Ectodermal cell (in vitro differentiated cells): Measurements from ENCODE around the gene SUSD6. TPM values are rescaled to one million over a fixed set of nuclear protein-coding genes. Genes with fewer than 3 reads are reported as not detected.

Experiments used
- H3K27ac ChIP-seq: 2 replicates; pipeline ENCODE4 v1.7.0; 2013; ENCODE audit warnings: mild to moderate bottlenecking, low read depth, low read length; ENCODE audit not compliant: insufficient read depth, poor library complexity, severe bottlenecking
- H3K27me3 ChIP-seq: 2 replicates; pipeline ENCODE4 v1.7.0; 2013; ENCODE audit warnings: mild to moderate bottlenecking, low read length; ENCODE audit not compliant: insufficient read depth, control insufficient read depth, poor library complexity, severe bottlenecking
- H3K36me3 ChIP-seq: one replicate; pipeline ENCODE4 v1.7.0; 2013; ENCODE audit warnings: low read length; ENCODE audit not compliant: control insufficient read depth, insufficient read depth
- H3K4me1 ChIP-seq: one replicate; pipeline ENCODE4 v1.7.0; 2013; ENCODE audit warnings: low read length; ENCODE audit not compliant: control insufficient read depth, insufficient read depth
- H3K4me3 ChIP-seq: 2 replicates; pipeline ENCODE4 v1.7.0; 2013; ENCODE audit warnings: low read depth, low read length, control low read depth; ENCODE audit not compliant: insufficient read depth
- H3K9me3 ChIP-seq: 2 replicates; pipeline ENCODE4 v1.7.0; 2013; ENCODE audit warnings: mild to moderate bottlenecking, low read length, moderate library complexity; ENCODE audit not compliant: control insufficient read depth
- WGBS, 2 experiments: methylation state at CpG; one replicate each; pipeline ENCODE4 v1.1.7; 2013; ENCODE audit warnings: missing lambda C conversion rate in 2 of 2; 5-methylcytosine and 5-hydroxymethylcytosine counted together
- polyA plus RNA-seq, 4 experiments: library from polyadenylated mRNA; stranded (reverse); fragments of 50-300 nt; gene quantifications; one replicate each; pipeline ENCODE4 v1.2.3, GENCODE V29; 2013

The SUSD6 gene, protein sequence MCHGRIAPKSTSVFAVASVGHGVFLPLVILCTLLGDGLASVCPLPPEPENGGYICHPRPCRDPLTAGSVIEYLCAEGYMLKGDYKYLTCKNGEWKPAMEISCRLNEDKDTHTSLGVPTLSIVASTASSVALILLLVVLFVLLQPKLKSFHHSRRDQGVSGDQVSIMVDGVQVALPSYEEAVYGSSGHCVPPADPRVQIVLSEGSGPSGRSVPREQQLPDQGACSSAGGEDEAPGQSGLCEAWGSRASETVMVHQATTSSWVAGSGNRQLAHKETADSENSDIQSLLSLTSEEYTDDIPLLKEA
- 4.8 TPM for polyA plus RNA-seq (2013, experiment 1 of 4)
- 6.7 TPM for polyA plus RNA-seq (2013, experiment 2 of 4)
- 4.8 TPM for polyA plus RNA-seq (2013, experiment 3 of 4)
- polyA plus RNA-seq (2013, experiment 4 of 4) = 4.9 TPM

DNA sequence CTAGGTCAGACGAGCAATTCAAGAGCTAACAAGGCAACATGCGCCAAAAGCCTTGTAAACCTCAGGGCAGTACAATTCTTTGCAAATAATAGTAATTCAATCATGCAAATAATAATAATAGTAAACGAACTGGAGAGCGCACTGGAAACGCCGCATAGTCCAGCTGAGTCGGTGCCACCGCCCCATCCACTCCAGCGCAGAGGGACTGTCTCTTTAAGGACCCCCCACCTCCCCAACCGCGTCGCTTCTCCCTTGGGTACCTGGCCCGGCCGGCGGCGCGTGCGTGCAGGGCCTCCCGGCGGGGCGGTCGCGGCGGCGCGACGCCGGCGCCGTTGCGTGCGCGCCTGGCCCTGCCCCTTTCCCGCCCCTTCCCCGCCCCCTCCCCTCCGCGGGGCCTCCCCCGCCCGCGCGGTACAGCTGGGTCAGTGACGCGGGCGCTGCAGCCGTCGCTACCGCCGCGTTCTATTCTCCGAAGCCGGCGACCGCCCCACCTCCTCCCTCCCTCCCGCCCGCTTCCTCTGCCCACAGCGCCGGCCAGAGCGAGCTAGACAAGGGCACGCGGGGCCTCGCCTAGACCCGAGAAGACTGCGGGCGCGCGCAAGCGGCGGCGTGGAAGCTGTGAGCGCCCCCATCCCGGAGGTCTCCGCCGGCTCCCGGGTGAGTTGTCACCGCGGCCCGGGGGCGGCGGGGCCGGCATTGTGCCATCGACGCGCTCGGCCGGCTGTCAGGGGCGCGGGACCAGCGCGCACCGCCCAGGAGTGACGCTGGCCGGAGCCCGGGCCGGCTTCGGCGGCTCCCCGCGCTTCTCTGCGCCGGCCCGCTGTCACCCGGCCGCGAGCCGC, at the start of gene SUSD6:
SUSD6 (plus strand) TSS at position 425 of the 842 bp plus-strand sequence. CDS start 46,997 bp downstream, outside the sequence.
- Histone ChIP-seq H3K36me3 (no peaks in the 10 kb centered on the region), H3K4me3 (peak within 1 kb of the TSS; percentile 68), H3K4me1 (peaks cover 25% of the 10 kb centered on the region), H3K27me3 (no peaks in the 10 kb centered on the region), H3K9me3 (no peaks in the 10 kb centered on the region), H3K27ac (peak within 1 kb of the TSS; percentile 55)
- 0% methylated on average over 98 to 104 of the region's 105 CpGs for WGBS, 2 experiments

DNA sequence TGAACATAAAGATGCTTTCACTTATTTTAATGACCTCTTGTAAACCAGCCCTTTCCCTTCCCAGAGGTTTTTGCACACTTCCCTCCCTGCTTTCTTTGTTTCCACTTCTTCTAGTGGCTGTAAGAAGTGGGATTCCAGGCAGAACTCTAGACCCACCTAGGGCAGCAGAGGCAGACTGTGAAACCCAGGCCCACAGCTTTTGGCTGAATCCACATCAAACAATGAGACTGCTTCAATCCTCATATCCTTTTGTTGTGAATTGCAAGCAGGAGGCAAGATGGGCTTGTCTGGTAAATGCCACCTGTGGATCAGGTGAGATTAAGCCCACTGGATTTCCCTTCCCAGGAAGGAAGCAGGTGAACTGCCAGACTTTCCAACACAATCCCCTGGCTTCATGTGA, 49.5 kb upstream of the SUSD6 start:
- no peaks in the 10 kb centered on the region for H3K27me3 ChIP-seq
- no peaks in the 10 kb centered on the region for H3K9me3 ChIP-seq
- H3K4me1 ChIP-seq = peaks cover 16% of the 10 kb centered on the region
- H3K4me3 ChIP-seq = no peak overlapping the region
- no peak overlapping the region for H3K27ac ChIP-seq
- H3K36me3 ChIP-seq = no peaks in the 10 kb centered on the region

DNA sequence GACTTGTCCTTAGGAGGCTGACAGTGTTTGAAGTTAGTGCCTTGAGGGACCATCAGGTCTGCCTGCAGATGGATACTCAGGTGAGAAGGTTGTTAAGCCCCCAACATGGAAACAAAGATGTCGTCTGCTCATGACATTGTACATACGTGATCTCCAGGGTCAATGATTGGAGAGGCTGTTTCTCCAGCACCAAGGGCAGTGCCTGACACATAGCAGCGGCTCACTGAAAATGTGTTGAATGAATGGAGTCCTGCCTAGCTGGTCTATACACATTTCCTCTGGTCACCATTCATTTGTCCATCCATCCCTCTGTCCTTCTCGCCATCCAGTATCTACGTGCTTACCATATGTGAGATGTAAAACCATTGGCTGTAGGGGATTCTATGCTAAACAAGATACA, 43.8 kb upstream of the SUSD6 start:
- H3K27ac ChIP-seq = no peak overlapping the region
- H3K27me3 ChIP-seq = peaks cover 20% of the 10 kb centered on the region
- WGBS, 2 experiments = 94 to 97% methylated on average over 3 to 5 of the region's 5 CpGs
- H3K4me1 ChIP-seq = no peaks in the 10 kb centered on the region
- no peak overlapping the region for H3K4me3 ChIP-seq
- H3K36me3 ChIP-seq = peaks cover 12% of the 10 kb centered on the region
- H3K9me3 ChIP-seq = no peaks in the 10 kb centered on the region

DNA sequence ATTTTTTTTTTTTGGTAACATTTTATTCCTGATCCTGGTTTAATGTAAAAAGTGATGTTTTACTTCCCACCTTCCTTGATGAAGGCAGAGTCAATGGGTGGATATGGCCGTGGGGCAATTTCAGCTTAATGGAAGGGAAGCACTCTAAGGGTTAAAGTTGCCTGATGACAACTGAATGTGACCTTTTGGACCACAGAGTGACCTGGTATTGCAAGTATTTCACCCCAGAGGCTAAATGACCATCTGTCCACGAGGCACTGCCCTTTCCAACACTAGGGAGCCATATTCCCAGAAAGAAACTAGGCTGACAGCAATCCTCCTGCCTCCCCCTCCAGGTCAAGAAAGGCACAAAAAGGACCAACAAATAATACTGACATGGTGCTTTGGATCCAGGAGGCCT, 41.5 kb upstream of the SUSD6 start:
- peaks cover 5% of the 10 kb centered on the region for H3K4me1 ChIP-seq
- H3K4me3 ChIP-seq = no peak overlapping the region
- H3K27ac ChIP-seq = no peak overlapping the region
- H3K9me3 ChIP-seq = no peaks in the 10 kb centered on the region
- H3K27me3 ChIP-seq = peaks cover 39% of the 10 kb centered on the region
- peaks cover 12% of the 10 kb centered on the region for H3K36me3 ChIP-seq
- 76 to 78% methylated on average over 2 of the region's 2 CpGs for WGBS, 2 experiments

DNA sequence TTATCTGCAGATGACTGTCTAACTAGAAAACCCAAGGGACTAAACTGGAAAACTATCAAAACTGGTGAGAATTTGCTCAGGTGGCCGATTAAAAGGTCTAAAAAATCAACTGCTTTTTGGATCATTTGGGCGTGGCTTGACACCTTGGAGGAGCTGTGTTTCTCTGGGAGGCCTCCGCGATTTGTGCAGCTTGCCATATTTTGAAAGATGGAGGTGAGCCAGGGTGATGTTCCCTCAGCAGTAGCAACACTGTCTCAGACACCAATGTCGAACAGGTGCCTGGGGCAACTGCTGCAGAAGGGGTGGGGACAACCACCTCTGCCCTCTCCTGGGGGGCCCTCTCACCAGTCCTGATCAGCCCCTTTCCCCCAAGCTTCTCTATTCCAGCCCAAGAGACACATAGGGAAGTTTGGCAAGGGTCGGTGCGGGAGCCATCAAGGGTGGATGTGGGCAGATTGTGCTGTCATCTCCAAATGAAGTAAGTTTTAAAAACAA, 40.5 kb upstream of the SUSD6 start:
- Histone ChIP-seq H3K27me3 (peaks cover 39% of the 10 kb centered on the region), H3K9me3 (no peaks in the 10 kb centered on the region), H3K27ac (no peak overlapping the region), H3K36me3 (peaks cover 12% of the 10 kb centered on the region), H3K4me1 (peaks cover 5% of the 10 kb centered on the region), H3K4me3 (no peak overlapping the region)
- 94 to 95% methylated on average over 7 of the region's 7 CpGs for WGBS, 2 experiments

DNA sequence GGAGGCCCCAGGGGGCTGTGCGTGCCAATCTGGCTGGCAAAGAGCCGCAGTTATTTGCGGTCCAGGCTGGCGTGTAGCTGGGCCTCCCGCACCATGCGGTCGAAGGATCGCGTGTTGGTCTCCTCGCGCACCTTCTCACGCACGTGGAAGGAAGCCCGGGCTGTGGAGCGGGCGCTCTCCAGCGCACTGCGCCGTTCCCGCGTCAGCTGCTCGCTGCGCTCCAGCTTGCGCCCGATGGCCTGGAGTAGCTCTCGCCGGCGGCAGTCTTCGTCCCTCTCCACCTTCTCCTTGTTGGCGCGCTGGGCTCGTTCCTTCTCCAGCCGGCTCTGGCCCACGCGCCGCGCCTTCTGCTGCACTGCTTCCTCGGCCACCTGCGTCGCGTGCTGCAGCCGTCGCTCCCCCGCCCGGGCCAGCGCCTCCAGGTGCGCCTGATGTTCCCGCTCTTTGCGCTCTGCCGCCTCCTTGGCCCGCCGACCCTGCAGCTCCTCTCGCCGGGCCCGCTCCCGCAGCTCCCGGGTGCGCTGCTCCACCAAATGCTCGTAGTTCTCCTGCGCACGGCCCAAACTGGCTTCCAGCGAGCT, 39.9 kb upstream of the SUSD6 start:
- Histone ChIP-seq H3K4me1 (peaks cover 5% of the 10 kb centered on the region), H3K9me3 (no peaks in the 10 kb centered on the region), H3K27me3 (peaks cover 39% of the 10 kb centered on the region), H3K4me3 (peak overlapping the region; percentile 5), H3K36me3 (peaks cover 12% of the 10 kb centered on the region), H3K27ac (no peak overlapping the region)
- WGBS, 2 experiments = 46 to 57% methylated on average over 62 of the region's 62 CpGs

DNA sequence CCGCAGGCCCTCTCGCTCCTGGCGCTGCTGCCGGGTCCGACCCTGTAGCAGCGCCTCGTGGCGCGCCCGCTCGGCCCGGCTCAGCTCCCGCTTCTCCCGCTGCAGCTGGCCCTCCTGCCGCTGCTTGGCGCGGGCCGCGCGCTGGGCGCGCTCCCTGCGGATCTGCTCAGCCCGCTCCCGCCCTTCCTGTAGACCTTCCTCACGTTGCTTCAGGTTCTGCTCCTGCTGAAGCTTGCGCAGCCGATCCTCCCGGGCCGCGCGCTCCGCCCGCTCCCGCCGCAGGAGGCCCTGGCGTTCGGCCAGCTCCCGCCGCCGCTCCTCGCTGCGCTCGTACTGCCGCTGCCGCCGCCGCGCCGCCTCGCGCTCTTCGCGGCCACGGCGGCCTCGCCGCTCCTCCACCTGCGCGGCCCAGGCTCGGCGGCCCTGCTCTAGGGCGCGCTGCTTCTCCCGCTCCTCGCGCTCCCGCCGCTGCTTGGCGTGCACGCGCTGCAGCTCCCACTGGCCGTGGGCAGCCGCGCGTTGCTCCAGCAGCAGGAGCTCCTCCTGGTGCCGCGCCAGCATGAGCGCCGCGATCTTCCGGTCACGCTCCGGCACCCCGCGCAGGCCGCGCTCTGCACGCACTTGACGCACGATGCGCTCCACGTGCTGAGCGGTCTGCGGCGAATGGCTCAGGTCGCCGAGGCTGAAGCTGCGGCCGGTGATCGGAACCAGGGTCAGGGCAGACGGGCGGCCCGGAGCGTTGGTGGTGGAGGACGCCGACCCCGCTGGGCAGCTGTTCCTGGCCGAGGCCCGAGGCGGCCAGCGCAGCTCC, 39.2 kb upstream of the SUSD6 start:
- no peak overlapping the region for H3K27ac ChIP-seq
- peaks cover 5% of the 10 kb centered on the region for H3K4me1 ChIP-seq
- no peaks in the 10 kb centered on the region for H3K9me3 ChIP-seq
- H3K36me3 ChIP-seq = peaks cover 12% of the 10 kb centered on the region
- H3K27me3 ChIP-seq = peaks cover 39% of the 10 kb centered on the region
- peak overlapping the region; percentile 5 for H3K4me3 ChIP-seq
- WGBS, 2 experiments = 39 to 46% methylated on average over 112 of the region's 112 CpGs

DNA sequence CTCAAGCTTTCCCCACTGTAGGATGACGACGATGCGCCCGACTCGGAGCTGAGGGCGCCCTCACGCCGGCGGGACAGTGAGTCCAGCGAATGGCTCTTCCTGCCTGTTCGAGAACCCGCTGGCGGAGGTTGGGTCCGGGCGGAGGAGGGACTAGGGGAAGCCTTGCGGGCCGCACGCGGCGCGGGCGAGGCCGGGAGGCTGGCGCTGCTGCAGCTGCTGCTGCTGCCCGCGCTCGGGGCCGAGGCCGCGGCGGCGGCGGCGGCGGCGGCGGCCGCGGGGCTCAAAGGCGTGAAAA, 38.6 kb upstream of the SUSD6 start:
- Histone ChIP-seq H3K36me3 (peaks cover 12% of the 10 kb centered on the region), H3K27me3 (peaks cover 39% of the 10 kb centered on the region), H3K4me1 (peaks cover 5% of the 10 kb centered on the region), H3K9me3 (no peaks in the 10 kb centered on the region), H3K4me3 (no peak overlapping the region), H3K27ac (no peak overlapping the region)
- WGBS, 2 experiments = 96 to 97% methylated on average over 40 of the region's 40 CpGs

DNA sequence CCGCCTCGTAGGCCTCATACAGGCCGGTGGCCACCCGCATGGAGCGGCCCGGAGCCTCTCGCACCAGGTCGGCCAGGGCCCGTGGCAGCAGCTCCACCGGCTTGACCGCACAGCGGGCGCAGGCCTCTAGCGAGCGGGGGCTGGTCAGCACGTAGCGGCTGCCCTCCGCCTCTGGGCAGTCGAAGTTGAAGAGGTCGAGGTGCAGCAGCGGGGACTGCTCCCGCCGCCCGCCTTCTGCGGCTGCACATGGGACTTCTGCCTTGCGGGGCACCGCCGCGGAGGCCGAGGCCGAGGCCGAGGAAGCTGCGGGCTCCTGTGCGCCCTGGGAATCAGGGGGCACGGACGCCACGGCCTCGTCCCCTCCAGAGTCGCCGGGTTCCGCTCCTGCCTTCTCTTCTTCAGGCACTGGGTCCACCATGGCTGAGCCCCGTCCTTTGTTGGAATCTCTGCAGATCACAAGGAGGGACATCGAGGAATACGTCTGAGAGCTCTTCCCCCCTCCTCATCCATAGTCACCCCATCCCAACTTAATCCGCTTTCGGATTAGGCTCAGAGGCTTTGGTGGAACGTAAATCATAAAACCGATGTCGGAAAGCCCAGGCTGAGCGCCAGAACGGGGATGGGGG, 38.1 kb upstream of the SUSD6 start:
- Histone ChIP-seq H3K4me3 (peak overlapping the region; percentile 54), H3K36me3 (peaks cover 12% of the 10 kb centered on the region), H3K27ac (peak overlapping the region; percentile 95), H3K27me3 (peaks cover 39% of the 10 kb centered on the region), H3K4me1 (peaks cover 5% of the 10 kb centered on the region), H3K9me3 (no peaks in the 10 kb centered on the region)
- WGBS, 2 experiments = 83 to 87% methylated on average over 51 of the region's 51 CpGs
